ENCODE measurements around the gene TOR4A.
A peak's percentile ranks its signal among the peaks of the same experiment; 100 is the strongest.

The TOR4A gene

GRCh38 chr9:137294681-137295237, 17.2 kb downstream of the TOR4A start:
- DNase-seq (ENCODE audit: low read depth in 3 of 3) = no peak

GRCh38 chr9:137295238-137295811, 17.8 kb downstream of the TOR4A start:
- DNase-seq (ENCODE audit: low read depth in 3 of 3) = no peak

GRCh38 chr9:137295849-137296669, 18.5 kb downstream of the TOR4A start:
- no peak for DNase-seq (ENCODE audit: low read depth in 3 of 3)

GRCh38 chr9:137296670-137297664, 19.4 kb downstream of the TOR4A start:
- DNase-seq (ENCODE audit: low read depth in 3 of 3) = no peak

GRCh38 chr9:137297966-137298365, 20.4 kb downstream of the TOR4A start:
- DNase-seq (ENCODE audit: low read depth in 3 of 3) = no peak

- no peak for DNase-seq (ENCODE audit: low read depth in 3 of 3)
Measured at GRCh38 chr9:137298401-137299202, 21.1 kb downstream of the TOR4A start.

- DNase-seq (ENCODE audit: low read depth in 3 of 3) = no peak
Measured at GRCh38 chr9:137299203-137299565, 21.7 kb downstream of the TOR4A start.

GRCh38 chr9:137299938-137300337, 22.4 kb downstream of the TOR4A start:
- no peak for DNase-seq (ENCODE audit: low read depth in 3 of 3)

GRCh38 chr9:137300567-137301080, 23.1 kb downstream of the TOR4A start:
- no peak for DNase-seq (ENCODE audit: low read depth in 3 of 3)

GRCh38 chr9:137301081-137301947, 23.8 kb downstream of the TOR4A start:
- DNase-seq (ENCODE audit: low read depth in 3 of 3) = no peak

- peak; percentile 77 to 92 (median 84) for DNase-seq (ENCODE audit: low read depth in 3 of 3)
Measured at GRCh38 chr9:137302118-137302448, 24.6 kb downstream of the TOR4A start, which contains the start of gene NRARP. Gene NRARP (minus strand): TSS chr9:137302271. CDS start chr9:137301928, 343 bp downstream.

GRCh38 chr9:137302449-137303150, 25.1 kb downstream of the TOR4A start:
- DNase-seq (ENCODE audit: low read depth in 3 of 3) = peak in 1 of 3 donors; percentile 32

GRCh38 chr9:137303151-137303892, 25.8 kb downstream of the TOR4A start:
- DNase-seq (ENCODE audit: low read depth in 3 of 3) = no peak

- no peak for DNase-seq (ENCODE audit: low read depth in 3 of 3)
Measured at GRCh38 chr9:137303893-137304382, 26.4 kb downstream of the TOR4A start.

GRCh38 chr9:137304383-137305059, 27.0 kb downstream of the TOR4A start:
- no peak for DNase-seq (ENCODE audit: low read depth in 3 of 3)

- DNase-seq (ENCODE audit: low read depth in 3 of 3) = peak; percentile 51 to 71 (median 52)
Measured at GRCh38 chr9:137305060-137305797, 27.7 kb downstream of the TOR4A start.

- DNase-seq (ENCODE audit: low read depth in 3 of 3) = no peak
Measured at GRCh38 chr9:137305798-137306065, 28.2 kb downstream of the TOR4A start.

Measured in stimulated activated CD4-positive, alpha-beta T cell treated with anti-CD3 and anti-CD28 coated beads, TNF-alpha, amount 100 ng/mL, for 48 hours (primary cell).